ENCODE measurements around the gene FOXP2.

DNA sequence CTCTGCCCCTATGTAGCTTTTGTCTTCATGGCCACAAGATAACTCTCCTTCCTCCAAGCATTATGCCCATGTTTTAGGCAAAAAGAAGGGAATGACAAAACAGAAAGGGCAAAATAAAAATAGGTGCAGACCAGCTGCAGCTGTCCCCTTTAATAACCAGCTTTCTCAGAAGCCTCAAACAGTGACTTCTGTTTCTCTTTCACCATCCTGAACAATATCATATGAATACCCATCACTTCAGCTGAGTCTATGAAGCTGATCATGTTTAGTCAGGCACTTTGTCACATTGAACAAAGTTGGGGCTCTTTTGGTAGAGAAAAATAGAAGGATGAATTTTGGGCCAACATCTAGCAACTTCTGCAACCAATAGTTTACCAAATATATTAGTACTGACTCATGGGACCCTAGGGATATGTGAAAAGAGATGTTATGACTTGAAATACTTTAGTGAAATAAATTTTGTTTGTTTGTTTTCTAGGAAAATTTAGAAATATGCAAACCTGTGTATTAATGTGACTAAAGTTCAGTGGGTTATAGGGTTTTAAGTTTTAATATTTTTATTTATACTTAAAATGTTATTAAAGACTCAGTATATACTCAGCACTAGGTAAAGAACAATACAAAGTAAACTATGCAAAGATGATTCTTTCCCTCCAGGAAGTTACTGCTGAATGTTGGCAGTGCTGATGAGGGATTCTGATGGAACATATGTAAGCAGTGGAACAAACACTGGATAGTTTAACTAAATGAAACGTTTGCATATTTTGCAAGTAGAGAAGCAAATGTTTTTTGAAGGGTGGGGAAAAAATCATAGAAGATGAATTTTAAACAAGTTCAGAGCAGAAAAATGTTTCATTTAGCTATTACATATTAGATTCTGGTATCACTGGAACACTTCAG is 133.7 kb downstream of the FOXP2 start:
- no peak for TF ChIP-seq POLR2A (IDR thresholded peaks at IDR 0.05)
- no peak for TF ChIP-seq CTCF (IDR thresholded peaks at IDR 0.05)
- TF ChIP-seq EP300 (IDR thresholded peaks at IDR 0.05), result no peak
